CD14-positive monocyte (primary cell): Measurements from ENCODE around the gene APOL2. TPM values are rescaled to one million over a fixed set of nuclear protein-coding genes. Genes with fewer than 3 reads are reported as not detected.
"Not testable (repeated sequence)": the region's sequence is repeated elsewhere in the genome, so short reads cannot be mapped to it uniquely, and the experiment has no call there.

Experiments
- DNase-seq, 3 donors: peaks; one replicate each; pipeline ENCODE4 v3.0.0-alpha.2; 2011 to 2022
- H2AFZ ChIP-seq: 2 replicates; pipeline ENCODE4 v1.6.0; 2012; ENCODE audit warnings: mild to moderate bottlenecking, low read depth, low read length, inconsistent platforms; ENCODE audit not compliant: insufficient read depth, poor library complexity, severe bottlenecking
- H3K27ac ChIP-seq, 2 donors: 1 replicate in 1 of 2; 2 replicates in 1 of 2; pipeline ENCODE4 v1.5.1; 2012 to 2013; ENCODE audit warnings: low read length in 2 of 2, control low read depth in 1 of 2, inconsistent platforms in 1 of 2, low read depth in 1 of 2, mild to moderate bottlenecking in 1 of 2
- H3K27me3 ChIP-seq, 2 donors: one replicate each; pipeline versions ENCODE4 v1.6.0 to v1.6.1; 2011 to 2013; ENCODE audit warnings: low read length in 2 of 2; ENCODE audit not compliant: control insufficient read depth in 2 of 2, insufficient read depth in 2 of 2
- H3K36me3 ChIP-seq, 2 donors: replicated peaks in 1 of 2; 1 replicate in 1 of 2; 2 replicates in 1 of 2; pipeline versions ENCODE4 v1.5.1 to v1.6.1; 2012 to 2013; ENCODE audit warnings: low read length in 2 of 2, control low read depth in 1 of 2, inconsistent platforms in 1 of 2, mild to moderate bottlenecking in 1 of 2; ENCODE audit not compliant: insufficient read depth in 2 of 2, control insufficient read depth in 1 of 2
- H3K4me1 ChIP-seq, 2 donors: 1 replicate in 1 of 2; 2 replicates in 1 of 2; pipeline versions ENCODE4 v1.5.1 to v1.6.1; 2012 to 2013; ENCODE audit warnings: low read length in 2 of 2, control low read depth in 1 of 2, inconsistent platforms in 1 of 2, mild to moderate bottlenecking in 1 of 2, moderate library complexity in 1 of 2; ENCODE audit not compliant: insufficient read depth in 2 of 2, control insufficient read depth in 1 of 2
- H3K4me2 ChIP-seq: replicated peaks from 2 replicates; pipeline ENCODE3; 2012; ENCODE audit warnings: low read length, moderate library complexity, mild to moderate bottlenecking; ENCODE audit not compliant: poor library complexity, severe bottlenecking; ENCODE audit errors: extremely low read depth
- H3K4me3 ChIP-seq, 3 experiments: fragments of 200-600 bp in 1 of 3; sonication (generic) in 1 of 3; replicated peaks in 1 of 3; 1 replicate in 2 of 3; 2 replicates in 1 of 3; pipeline ENCODE4 v1.5.1; 2011 to 2013; ENCODE audit warnings: low read length in 3 of 3, mild to moderate bottlenecking in 3 of 3, control low read depth in 2 of 3, low read depth in 2 of 3, inconsistent platforms in 1 of 3, moderate library complexity in 1 of 3
- H3K79me2 ChIP-seq: 2 replicates; pipeline ENCODE4 v1.6.0; 2012; ENCODE audit warnings: mild to moderate bottlenecking, control low read depth, inconsistent platforms, low read length, moderate library complexity; ENCODE audit not compliant: insufficient read depth
- H3K9ac ChIP-seq: 2 replicates; pipeline ENCODE4 v1.6.0; 2017; ENCODE audit warnings: low read length, mild to moderate bottlenecking; ENCODE audit not compliant: insufficient read depth, poor library complexity, severe bottlenecking
- H3K9me3 ChIP-seq, 2 donors: replicated peaks in 1 of 2; 1 replicate in 1 of 2; 2 replicates in 1 of 2; pipeline versions ENCODE4 v1.5.1 to v1.6.1; 2012 to 2013; ENCODE audit warnings: low read length in 2 of 2, control low read depth in 1 of 2; ENCODE audit not compliant: control insufficient read depth in 1 of 2, insufficient read depth in 1 of 2
- H4K20me1 ChIP-seq: 2 replicates; pipeline ENCODE4 v1.6.0; 2012; ENCODE audit warnings: mild to moderate bottlenecking, low read length, control low read depth, moderate library complexity; ENCODE audit not compliant: insufficient read depth
- H3K27ac Mint-ChIP-seq, 7 donors: one replicate each; pipeline ENCODE4 v1.8.0; 2020; ENCODE audit warnings: mild to moderate bottlenecking in 7 of 7, mixed read lengths in 7 of 7, moderate library complexity in 6 of 7, inconsistent platforms in 2 of 7
- H3K27me3 Mint-ChIP-seq, 3 donors: one replicate each; pipeline ENCODE4 v1.8.0; 2021 to 2022; ENCODE audit warnings: low read depth in 3 of 3, mild to moderate bottlenecking in 3 of 3, mixed read lengths in 3 of 3, moderate library complexity in 3 of 3, inconsistent platforms in 1 of 3
- H3K36me3 Mint-ChIP-seq, 2 donors: one replicate each; pipeline ENCODE4 v1.8.0; 2020; ENCODE audit warnings: mixed read lengths in 2 of 2, inconsistent platforms in 1 of 2, mild to moderate bottlenecking in 1 of 2
- H3K4me1 Mint-ChIP-seq: one replicate; pipeline ENCODE4 v1.8.0; 2020; ENCODE audit warnings: mild to moderate bottlenecking, mixed read lengths
- H3K4me3 Mint-ChIP-seq, 2 donors: one replicate each; pipeline ENCODE4 v1.8.0; 2020; ENCODE audit warnings: mild to moderate bottlenecking in 2 of 2, mixed read lengths in 2 of 2, moderate library complexity in 1 of 2
- H3K9me3 Mint-ChIP-seq, 7 donors: one replicate each; pipeline ENCODE4 v1.8.0; 2020 to 2022; ENCODE audit warnings: mixed read lengths in 7 of 7, mild to moderate bottlenecking in 6 of 7, moderate library complexity in 6 of 7, inconsistent platforms in 2 of 7
- CTCF ChIP-seq: fragments of 200-600 bp; IDR thresholded peaks from one replicate; pipeline ENCODE4 v1.8.0; 2022; ENCODE audit warnings: antibody characterized with exemption, mild to moderate bottlenecking
- WGBS: methylation state at CpG from one replicate; pipeline ENCODE4 v1.1.5; 2013; ENCODE audit warnings: missing lambda C conversion rate; ENCODE audit not compliant: insufficient coverage; 5-methylcytosine and 5-hydroxymethylcytosine counted together
- intact Hi-C, 2 donors: fragments of 100-400 bp; cut with micrococcal nuclease; formaldehyde crosslinking; loops; one replicate each; pipeline versions ENCODE4 v1.15.0 to v1.15.1; 2023
- polyA plus RNA-seq, 3 donors: library from polyadenylated mRNA; depleted of rRNA in 1 of 3; unstranded in 2 of 3; stranded (reverse) in 1 of 3; fragments of 300-500 nt in 2 of 3; fragments of >200 nt in 1 of 3; fragmentation: Illumina TruSeq in 2 of 3; gene quantifications; 1 replicate in 2 of 3; 2 replicates in 1 of 3; pipeline ENCODE4 v1.2.3, GENCODE V29; 2012 to 2021

Gene APOL2
- polyA plus RNA-seq, 3 donors, result 12.6 to 47.0 (median 13.2) TPM

GRCh38 chr22:36233796-36234195 lies 5.5 kb downstream of the APOL2 start:
- intact Hi-C loops, result loop anchor here in 1 of 2 donors (5.0 kb wide), 1 partner anchor 36 kb away; no protein-coding TSS in a partner anchor
- H3K27me3 Mint-ChIP-seq, result no peaks in the 10 kb centered on the region
- Histone ChIP-seq H2AFZ (no peak overlapping the region), H3K27me3 (no peaks in the 10 kb centered on the region), H3K9me3 (no peaks in the 10 kb centered on the region), H3K79me2 (peaks cover 34% of the 10 kb centered on the region), H3K36me3 (peaks cover 51 to 81% of the 10 kb centered on the region in 2 donors), H4K20me1 (peaks cover 55% of the 10 kb centered on the region), H3K9ac (no peak overlapping the region), H3K4me1 (peaks cover 17 to 31% of the 10 kb centered on the region in 2 donors), H3K4me2 (no peak overlapping the region), H3K4me3 (no peak overlapping the region), H3K27ac (no peak overlapping the region)
- TF ChIP-seq CTCF, result no peak
- no peak for DNase-seq
- H3K4me3 Mint-ChIP-seq, result no peak overlapping the region
- peaks cover 80 to 83% of the 10 kb centered on the region in 2 donors for H3K36me3 Mint-ChIP-seq
- WGBS, result 93% methylated on average over 3 of the region's 7 CpGs
- H3K4me1 Mint-ChIP-seq, result peaks cover 50% of the 10 kb centered on the region
- H3K27ac Mint-ChIP-seq, result no peak overlapping the region
- peaks cover 0 to 4% (median 0%) of the 10 kb centered on the region in 7 donors for H3K9me3 Mint-ChIP-seq

GRCh38 chr22:36232715-36233401 lies 6.5 kb downstream of the APOL2 start:
- no peak overlapping the region for H3K4me3 ChIP-seq
- Mint-ChIP-seq H3K9me3 (peaks cover 0 to 4% (median 0%) of the 10 kb centered on the region in 7 donors), H3K4me3 (no peak overlapping the region), H3K36me3 (peaks cover 89 to 92% of the 10 kb centered on the region in 2 donors), H3K4me1 (peaks cover 40% of the 10 kb centered on the region), H3K27ac (peak overlapping the region in 4 of 7 donors; percentile 3 to 72 (median 28)), H3K27me3 (no peaks in the 10 kb centered on the region)
- H3K36me3 ChIP-seq, result peaks cover 56 to 91% of the 10 kb centered on the region in 2 donors
- no peak for TF ChIP-seq CTCF
- H3K27ac ChIP-seq, result peak overlapping the region in 1 of 2 donors; percentile 9
- H3K9ac ChIP-seq, result no peak overlapping the region
- no peaks in the 10 kb centered on the region for H3K9me3 ChIP-seq
- 46% methylated on average over 6 of the region's 13 CpGs for WGBS
- H3K79me2 ChIP-seq, result peaks cover 25% of the 10 kb centered on the region
- H3K4me2 ChIP-seq, result no peak overlapping the region
- no peaks in the 10 kb centered on the region for H3K27me3 ChIP-seq
- H3K4me1 ChIP-seq, result peaks cover 8 to 21% of the 10 kb centered on the region in 2 donors
- H2AFZ ChIP-seq, result no peak overlapping the region
- H4K20me1 ChIP-seq, result peaks cover 51% of the 10 kb centered on the region
- peak in 1 of 3 donors; percentile 23 for DNase-seq
- intact Hi-C loops, result loop anchor here in 1 of 2 donors (5.0 kb wide), 1 partner anchor 36 kb away; no protein-coding TSS in a partner anchor

GRCh38 chr22:36231051-36231450 lies 8.3 kb downstream of the APOL2 start:
- H3K27me3 Mint-ChIP-seq, H3K9me3 Mint-ChIP-seq, H3K27me3 ChIP-seq, H3K9me3 ChIP-seq, H3K79me2 ChIP-seq, H3K4me3 ChIP-seq, H3K4me2 ChIP-seq, H2AFZ ChIP-seq, H3K27ac Mint-ChIP-seq, H3K9ac ChIP-seq, H3K4me1 ChIP-seq, DNase-seq, H3K4me3 Mint-ChIP-seq, H3K27ac ChIP-seq: not testable (repeated sequence)
- WGBS, result 66% methylated on average over 5 of the region's 5 CpGs
- Histone ChIP-seq H3K36me3 (peaks cover 55 to 98% of the 10 kb centered on the region in 2 donors), H4K20me1 (peaks cover 40% of the 10 kb centered on the region)
- Mint-ChIP-seq H3K4me1 (peaks cover 22% of the 10 kb centered on the region), H3K36me3 (peaks cover 92 to 96% of the 10 kb centered on the region in 2 donors)
- intact Hi-C loops, result loop anchor here in 1 of 2 donors (5.0 kb wide), 1 partner anchor 34 kb away; no protein-coding TSS in a partner anchor
